Skeletal muscle satellite cell (primary cell): ENCODE measurements around the gene SPRED2.

Source experiments
- H3K27me3 ChIP-seq: 2 replicates; pipeline ENCODE4 v1.7.0; 2013; ENCODE audit warnings: low read length; ENCODE audit not compliant: control insufficient read depth, insufficient read depth
- H3K36me3 ChIP-seq: 2 replicates; pipeline ENCODE4 v1.7.0; 2013; ENCODE audit warnings: mild to moderate bottlenecking, control low read depth, low read length; ENCODE audit not compliant: insufficient read depth
- H3K4me1 ChIP-seq: 2 replicates; pipeline ENCODE4 v1.7.0; 2013; ENCODE audit warnings: low read length; ENCODE audit not compliant: control insufficient read depth, insufficient read depth
- H3K4me2 ChIP-seq: 2 replicates; pipeline ENCODE4 v1.7.0; 2013; ENCODE audit warnings: mild to moderate bottlenecking, low read length
- H3K4me3 ChIP-seq: 2 replicates; pipeline ENCODE4 v1.7.0; 2013; ENCODE audit warnings: low read length
- H3K9ac ChIP-seq: 2 replicates; pipeline ENCODE4 v1.7.0; 2013; ENCODE audit warnings: mild to moderate bottlenecking, low read depth, low read length, moderate library complexity
- H3K9me3 ChIP-seq: replicated peaks from 2 replicates; pipeline ENCODE4 v1.7.0; 2013; ENCODE audit warnings: mild to moderate bottlenecking, control low read depth, low read length

SPRED2 gene

DNA sequence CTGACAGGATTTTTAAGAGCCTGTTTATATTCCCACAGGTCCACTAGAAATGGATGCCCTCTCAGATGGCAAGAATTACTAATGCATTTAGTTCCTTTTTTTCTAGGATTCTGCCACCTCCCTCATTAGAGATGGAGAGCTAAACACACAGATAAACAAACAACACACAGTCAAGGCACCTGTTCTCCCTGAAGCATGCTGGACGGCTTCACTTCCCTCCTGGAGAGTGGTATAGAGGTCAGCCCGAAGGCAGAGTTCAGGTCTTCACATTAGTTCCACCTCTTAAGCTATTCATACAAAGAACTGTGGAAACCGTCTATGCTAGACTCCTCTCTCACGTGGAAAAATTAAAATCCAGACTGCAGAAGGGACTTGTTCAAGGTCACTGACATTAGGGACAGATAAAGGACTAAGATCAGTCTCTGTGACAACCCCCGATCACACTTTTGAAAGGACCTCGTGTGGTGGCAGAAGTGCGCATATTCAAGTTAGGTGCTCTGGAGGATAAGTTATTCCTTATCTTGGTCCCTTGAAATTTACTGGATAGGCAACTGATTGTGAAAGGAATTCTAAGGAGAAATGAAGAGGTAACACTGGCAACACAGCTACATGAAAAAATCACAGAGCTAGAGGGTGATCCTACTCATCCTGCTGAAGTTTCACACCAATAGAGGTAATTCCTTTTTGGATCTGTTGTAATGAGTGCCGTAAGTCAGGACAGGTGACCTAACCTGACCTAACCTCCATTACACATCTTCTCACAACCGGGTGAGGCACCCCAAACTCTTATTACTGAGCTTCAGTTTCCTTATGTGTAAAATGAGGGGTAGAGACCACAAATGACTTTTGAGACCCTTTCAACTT lies 75.1 kb downstream of the SPRED2 start:
- H3K4me1 ChIP-seq: peaks cover 55% of the 10 kb centered on the region
- no peak overlapping the region for H3K4me2 ChIP-seq
- no peaks in the 10 kb centered on the region for H3K36me3 ChIP-seq
- H3K9me3 ChIP-seq: no peaks in the 10 kb centered on the region
- H3K9ac ChIP-seq: no peak overlapping the region
- no peak overlapping the region for H3K4me3 ChIP-seq
- H3K27me3 ChIP-seq: no peaks in the 10 kb centered on the region

DNA sequence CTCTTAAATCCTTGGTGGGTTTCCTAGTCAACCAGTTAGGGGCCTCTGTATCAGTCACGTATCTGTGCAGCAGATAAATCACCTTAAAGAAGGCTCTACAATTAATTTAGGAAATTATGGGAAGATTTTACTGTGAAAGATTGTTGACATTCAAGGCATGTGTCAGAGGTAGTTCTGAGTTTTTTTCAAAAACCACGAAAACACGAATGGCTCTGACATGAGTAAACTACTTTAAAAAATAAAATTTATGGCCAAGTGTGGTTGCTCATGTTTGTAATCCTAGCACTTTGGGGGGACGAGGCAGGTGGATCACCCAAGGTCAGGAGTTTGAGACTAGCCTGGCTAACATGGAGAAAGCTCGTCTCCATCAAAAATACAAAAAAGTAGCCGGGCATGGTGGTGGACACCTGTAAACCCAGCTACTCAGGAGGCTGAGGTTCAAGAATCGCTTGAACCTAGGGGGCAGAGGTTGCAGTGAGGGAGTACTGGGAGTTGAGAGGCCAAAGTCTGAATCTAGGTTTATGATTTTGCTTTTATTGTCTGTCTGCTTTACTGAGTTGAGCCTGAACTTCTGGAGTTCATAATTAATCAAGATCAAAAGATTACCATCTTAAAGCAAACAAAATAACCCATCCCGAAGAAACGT lies 77.1 kb downstream of the SPRED2 start:
- peaks cover 56% of the 10 kb centered on the region for H3K4me1 ChIP-seq

DNA sequence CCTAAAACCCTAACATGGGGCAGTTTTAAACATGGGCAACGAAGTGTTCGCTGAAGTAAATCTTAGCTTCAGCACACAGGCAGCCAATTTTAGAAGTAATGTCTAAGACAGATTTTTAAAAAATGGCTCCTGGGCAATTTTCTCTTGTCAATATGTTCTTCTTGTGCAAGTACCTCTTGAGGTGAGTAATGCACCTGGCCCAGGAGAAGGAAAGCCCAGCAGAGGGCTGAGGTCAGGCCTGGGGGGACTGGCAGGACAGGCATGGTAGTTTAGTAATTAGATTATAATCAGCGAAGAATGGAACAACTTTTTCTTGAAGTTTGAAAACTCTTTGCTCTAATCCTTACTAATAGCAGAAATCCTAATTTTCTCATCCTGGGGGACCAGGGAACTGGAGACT lies 77.6 kb downstream of the SPRED2 start:
- H3K4me2 ChIP-seq: no peak overlapping the region
- H3K36me3 ChIP-seq: no peaks in the 10 kb centered on the region
- no peak overlapping the region for H3K9ac ChIP-seq
- H3K27me3 ChIP-seq: no peaks in the 10 kb centered on the region
- peaks cover 57% of the 10 kb centered on the region for H3K4me1 ChIP-seq
- no peak overlapping the region for H3K4me3 ChIP-seq
- H3K9me3 ChIP-seq: no peaks in the 10 kb centered on the region

More for the DNA sequence above, 77.1 kb downstream of the SPRED2 start:
- Histone ChIP-seq H3K4me3 (no peak overlapping the region), H3K9me3 (no peaks in the 10 kb centered on the region), H3K4me2 (no peak overlapping the region), H3K9ac (no peak overlapping the region), H3K36me3 (no peaks in the 10 kb centered on the region), H3K27me3 (no peaks in the 10 kb centered on the region)

DNA sequence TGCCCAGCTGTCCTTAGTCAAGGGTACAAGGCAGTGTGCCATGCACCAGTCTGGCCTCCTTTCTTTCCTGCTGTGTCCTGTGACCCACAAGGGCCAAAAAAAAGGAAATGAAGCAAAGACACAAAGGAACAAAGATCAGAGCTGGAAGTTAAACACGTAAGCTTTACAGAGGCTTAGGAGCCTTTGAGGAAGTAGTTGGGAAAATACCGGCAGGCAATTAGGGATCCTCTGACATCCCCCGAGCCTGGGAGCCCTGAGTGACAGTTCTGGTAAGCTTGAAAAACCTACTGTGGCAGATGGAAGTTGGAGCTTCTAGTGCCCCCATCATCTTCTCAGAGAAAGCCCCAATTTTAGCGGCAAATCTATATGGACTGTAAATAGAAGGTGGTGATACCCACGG lies 78.5 kb downstream of the SPRED2 start:
- no peak overlapping the region for H3K4me2 ChIP-seq
- no peak overlapping the region for H3K4me3 ChIP-seq
- no peaks in the 10 kb centered on the region for H3K36me3 ChIP-seq
- H3K27me3 ChIP-seq: no peaks in the 10 kb centered on the region
- no peak overlapping the region for H3K9ac ChIP-seq
- peaks cover 55% of the 10 kb centered on the region for H3K4me1 ChIP-seq
- no peaks in the 10 kb centered on the region for H3K9me3 ChIP-seq

DNA sequence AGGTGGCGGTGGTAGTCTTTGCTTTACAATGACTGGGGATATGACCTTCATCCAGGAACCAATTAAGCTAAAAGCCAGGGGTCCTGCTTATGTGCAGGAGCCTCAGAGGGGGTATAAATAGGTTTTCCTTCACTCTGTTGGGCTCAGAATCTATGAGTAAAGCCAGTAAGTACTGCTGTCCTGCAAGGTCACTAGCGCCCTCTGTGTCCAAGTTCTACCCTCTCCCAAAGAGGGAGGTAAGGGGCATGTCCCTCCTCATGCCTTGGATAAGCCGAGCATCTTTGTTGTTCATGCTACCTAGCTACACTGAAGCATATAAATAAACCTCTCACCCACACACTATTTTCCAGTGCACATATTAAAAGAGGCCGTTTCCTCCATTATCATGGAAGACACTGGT lies 79.4 kb downstream of the SPRED2 start:
- Histone ChIP-seq H3K4me2 (no peak overlapping the region), H3K4me3 (no peak overlapping the region), H3K36me3 (no peaks in the 10 kb centered on the region), H3K4me1 (peaks cover 46% of the 10 kb centered on the region), H3K27me3 (no peaks in the 10 kb centered on the region), H3K9me3 (no peaks in the 10 kb centered on the region), H3K9ac (no peak overlapping the region)

DNA sequence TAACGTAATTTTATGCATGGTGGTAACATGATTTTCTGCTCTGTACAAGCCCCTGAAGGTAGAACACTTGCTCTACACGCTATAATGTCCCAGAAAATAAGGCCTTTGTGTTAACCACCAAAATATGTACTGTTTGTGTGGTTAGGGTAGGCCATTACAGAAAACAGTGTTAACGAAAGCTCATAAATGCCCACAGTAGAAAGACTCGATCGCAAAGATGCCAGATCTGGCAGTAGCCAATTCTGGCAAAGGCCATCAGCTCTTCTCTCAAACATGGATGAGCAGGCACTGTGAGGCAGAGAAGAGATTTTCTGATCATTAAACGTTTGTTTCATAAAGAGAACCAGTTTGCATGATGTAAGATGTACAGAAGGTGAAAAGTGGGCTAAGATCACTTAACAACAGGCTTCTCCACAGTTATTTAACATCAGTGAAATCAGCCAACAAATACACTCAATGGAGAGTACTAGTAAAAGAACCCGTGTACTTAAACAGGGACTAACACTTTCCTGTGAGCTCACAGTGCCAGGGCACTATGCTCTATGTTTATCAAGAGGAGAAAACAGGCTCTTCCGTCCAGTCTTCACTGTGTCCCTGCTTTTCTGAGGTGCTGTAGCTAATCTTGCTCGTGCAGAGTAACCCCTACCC lies 80.3 kb downstream of the SPRED2 start:
- no peak overlapping the region for H3K9ac ChIP-seq
- no peak overlapping the region for H3K4me2 ChIP-seq
- no peaks in the 10 kb centered on the region for H3K36me3 ChIP-seq
- H3K4me1 ChIP-seq: peaks cover 37% of the 10 kb centered on the region
- H3K27me3 ChIP-seq: no peaks in the 10 kb centered on the region
- no peak overlapping the region for H3K4me3 ChIP-seq
- H3K9me3 ChIP-seq: no peaks in the 10 kb centered on the region

DNA sequence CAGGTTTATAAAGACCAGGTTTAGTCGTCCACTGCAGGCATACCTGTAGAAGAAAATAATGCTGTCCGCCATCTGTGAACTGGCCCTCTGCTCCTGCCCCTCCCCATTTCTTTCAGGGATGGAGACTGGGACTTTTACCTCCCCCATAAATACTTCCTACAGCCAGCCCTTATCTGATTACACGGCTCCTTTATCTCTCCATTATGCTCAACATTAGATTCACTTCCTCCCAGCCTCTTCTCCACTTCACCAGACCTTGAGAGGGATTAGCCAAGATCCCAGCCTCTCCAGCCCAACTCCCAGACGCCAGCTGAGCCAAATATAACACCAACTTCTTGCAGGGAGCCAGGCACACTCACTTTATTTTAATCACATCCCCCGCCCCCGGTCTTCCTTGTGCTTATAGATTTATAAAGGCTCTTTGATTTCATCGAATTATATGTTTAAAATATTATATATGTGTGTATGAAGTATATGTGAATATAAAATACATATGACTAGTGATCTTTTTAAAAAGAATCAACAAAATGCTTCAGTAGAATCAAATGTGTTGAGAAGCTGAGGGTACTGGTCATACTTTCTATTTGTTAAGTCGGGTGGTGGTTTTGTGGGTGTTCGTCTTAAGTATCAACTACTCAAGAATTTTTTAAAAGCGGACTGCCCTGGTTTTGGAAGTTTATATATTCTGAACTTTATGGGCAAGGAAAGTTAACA lies 81.0 kb downstream of the SPRED2 start:
- Histone ChIP-seq H3K36me3 (no peaks in the 10 kb centered on the region), H3K4me3 (no peak overlapping the region), H3K9ac (no peak overlapping the region), H3K9me3 (no peaks in the 10 kb centered on the region), H3K27me3 (no peaks in the 10 kb centered on the region), H3K4me2 (no peak overlapping the region), H3K4me1 (peaks cover 37% of the 10 kb centered on the region)

DNA sequence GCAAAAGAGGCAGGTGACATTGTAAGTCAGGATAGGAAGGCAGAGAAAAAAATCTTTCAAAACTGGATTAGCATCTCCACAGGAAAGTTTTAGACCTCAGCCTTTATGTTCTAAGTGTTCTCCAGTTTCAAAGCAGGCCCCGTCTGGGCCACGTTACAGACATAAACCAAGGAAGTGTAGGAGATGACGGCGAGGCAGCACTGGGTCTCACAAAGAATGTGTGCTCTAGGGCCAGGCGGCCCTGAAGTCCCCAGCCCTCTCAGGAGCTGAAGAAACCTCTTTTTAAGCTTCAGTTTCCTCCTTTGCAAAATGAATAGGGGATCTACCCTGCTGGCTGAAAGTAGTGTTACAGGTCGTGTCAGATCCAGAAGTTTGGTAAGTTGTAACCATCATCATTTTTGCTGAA lies 81.7 kb downstream of the SPRED2 start:
- Histone ChIP-seq H3K9ac (no peak overlapping the region), H3K36me3 (no peaks in the 10 kb centered on the region), H3K4me1 (peaks cover 37% of the 10 kb centered on the region), H3K27me3 (no peaks in the 10 kb centered on the region), H3K9me3 (no peaks in the 10 kb centered on the region), H3K4me3 (no peak overlapping the region), H3K4me2 (no peak overlapping the region)

DNA sequence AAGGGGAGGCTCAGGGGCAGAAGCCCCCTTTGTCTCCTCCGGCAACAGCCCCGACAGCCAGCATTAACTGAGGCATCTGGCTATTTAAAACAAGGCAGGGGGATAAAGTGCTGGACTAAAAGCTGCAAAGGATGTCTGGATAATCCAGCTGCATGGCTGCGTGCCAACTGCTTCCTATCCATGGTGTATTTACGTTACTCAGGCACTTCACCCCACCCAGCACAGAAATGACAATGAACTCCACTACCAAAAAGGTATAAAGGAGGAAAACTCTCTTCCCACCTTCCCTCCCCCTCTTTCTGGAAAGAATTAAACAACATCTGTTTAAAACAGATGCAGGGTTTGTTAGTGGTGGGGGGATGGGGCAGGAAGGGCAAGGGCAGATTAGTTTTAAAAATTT lies 82.5 kb downstream of the SPRED2 start:
- Histone ChIP-seq H3K9me3 (no peaks in the 10 kb centered on the region), H3K4me3 (no peak overlapping the region), H3K36me3 (no peaks in the 10 kb centered on the region), H3K4me1 (peaks cover 30% of the 10 kb centered on the region), H3K9ac (no peak overlapping the region), H3K4me2 (no peak overlapping the region), H3K27me3 (no peaks in the 10 kb centered on the region)

DNA sequence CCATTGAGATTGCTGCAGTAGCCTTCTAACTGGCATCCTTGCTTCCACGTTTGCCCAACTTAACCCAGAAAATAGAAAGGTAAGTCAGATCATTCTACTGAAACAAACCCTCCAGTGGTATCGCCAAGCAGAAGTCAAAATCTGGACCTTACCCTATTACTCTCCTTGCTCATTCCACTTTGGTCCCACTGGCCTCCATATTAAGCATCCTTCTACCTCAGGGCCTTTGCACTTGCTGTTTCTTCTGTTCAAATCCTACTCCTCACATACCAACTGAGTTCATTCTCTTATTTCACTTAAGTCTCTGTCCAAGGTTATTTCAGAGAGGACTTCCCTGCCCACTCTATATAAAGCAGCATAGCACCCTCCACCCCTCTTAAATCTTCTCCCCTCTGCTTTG lies 84.5 kb downstream of the SPRED2 start:
- peaks cover 27% of the 10 kb centered on the region for H3K4me1 ChIP-seq
- no peak overlapping the region for H3K4me2 ChIP-seq
- H3K9me3 ChIP-seq: no peaks in the 10 kb centered on the region
- no peaks in the 10 kb centered on the region for H3K27me3 ChIP-seq
- no peak overlapping the region for H3K9ac ChIP-seq
- no peak overlapping the region for H3K4me3 ChIP-seq
- no peaks in the 10 kb centered on the region for H3K36me3 ChIP-seq

DNA sequence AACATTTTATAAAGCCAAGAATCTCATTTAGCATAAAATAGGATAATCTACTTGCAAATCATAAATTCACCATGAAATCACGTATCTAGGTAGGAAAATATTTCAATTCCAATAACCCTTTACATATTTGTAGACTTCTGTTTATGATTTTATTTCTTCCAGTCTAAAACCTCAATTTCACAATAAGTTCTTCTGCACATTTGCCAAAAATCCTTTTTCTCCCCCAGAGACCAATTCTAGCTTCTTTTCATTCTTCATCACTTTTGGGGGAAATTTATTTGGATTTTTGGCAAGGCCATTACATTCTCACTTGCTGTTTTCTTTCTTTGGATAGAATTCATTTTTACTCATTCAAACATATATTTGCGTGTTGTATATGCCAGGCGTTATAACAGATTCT lies 86.8 kb downstream of the SPRED2 start:
- Histone ChIP-seq H3K27me3 (no peaks in the 10 kb centered on the region), H3K4me1 (peaks cover 13% of the 10 kb centered on the region), H3K4me3 (no peak overlapping the region), H3K36me3 (no peaks in the 10 kb centered on the region), H3K9ac (no peak overlapping the region), H3K9me3 (no peaks in the 10 kb centered on the region), H3K4me2 (no peak overlapping the region)
